OCI-LY1 (cell line): ENCODE results near the gene XRRA1.
"Not testable (repeated sequence)": the region's sequence is repeated elsewhere in the genome, so short reads cannot be mapped to it uniquely, and the experiment has no call there.

Experiments
- H2AFZ ChIP-seq: fragments of 200-600 bp; sonication (generic), shearing (Covaris generic); 2 replicates; pipeline ENCODE4 v1.6.0; 2014; ENCODE audit warnings: antibody characterized with exemption, mild to moderate bottlenecking, low read length
- H3F3A ChIP-seq: fragments of 200-600 bp; sonication (generic), shearing (Covaris generic); 2 replicates; pipeline ENCODE4 v1.6.0; 2014; ENCODE audit warnings: mild to moderate bottlenecking, antibody characterized with exemption, low read length, moderate library complexity; ENCODE audit not compliant: insufficient read depth
- H3K27ac ChIP-seq: fragments of 200-600 bp; sonication (generic); 2 replicates; pipeline ENCODE4 v1.5.1; 2014; ENCODE audit warnings: low read length, mixed run types, mild to moderate bottlenecking, low read depth; ENCODE audit not compliant: poor library complexity, severe bottlenecking
- H3K27me3 ChIP-seq: fragments of 200-600 bp; sonication (generic); 2 replicates; pipeline ENCODE4 v1.6.0; 2014; ENCODE audit warnings: antibody characterized with exemption, mild to moderate bottlenecking, low read length, moderate library complexity; ENCODE audit not compliant: insufficient read depth
- H3K36me3 ChIP-seq: fragments of 200-600 bp; sonication (generic); 2 replicates; pipeline ENCODE4 v1.6.1; 2014; ENCODE audit warnings: mild to moderate bottlenecking, antibody characterized with exemption, low read length, moderate library complexity, mixed read lengths; ENCODE audit not compliant: insufficient read depth
- H3K4me1 ChIP-seq: fragments of 200-600 bp; sonication (generic); 2 replicates; pipeline ENCODE4 v1.5.1; 2014; ENCODE audit warnings: mild to moderate bottlenecking, low read length, moderate library complexity; ENCODE audit not compliant: insufficient read depth, severe bottlenecking
- H3K4me2 ChIP-seq: fragments of 200-600 bp; sonication (generic), shearing (Covaris generic); 2 replicates; pipeline ENCODE4 v1.6.1; 2014; ENCODE audit warnings: low read length
- H3K4me3 ChIP-seq: fragments of 200-600 bp; sonication (generic); 2 replicates; pipeline ENCODE4 v1.5.1; 2014; ENCODE audit warnings: low read length, low read depth, mild to moderate bottlenecking, mixed read lengths; ENCODE audit not compliant: poor library complexity, severe bottlenecking
- H3K79me2 ChIP-seq: fragments of 200-600 bp; shearing (Covaris generic); 2 replicates; pipeline ENCODE4 v1.6.1; 2016; ENCODE audit warnings: mixed run types, low read length, mixed read lengths; ENCODE audit not compliant: insufficient read depth
- H3K9ac ChIP-seq: fragments of 200-600 bp; sonication (generic), shearing (Covaris generic); 2 replicates; pipeline ENCODE4 v1.6.1; 2014; ENCODE audit warnings: mild to moderate bottlenecking, low read length, mixed read lengths
- H3K9me2 ChIP-seq: fragments of 200-600 bp; sonication (generic), shearing (Covaris generic); 2 replicates; pipeline ENCODE4 v1.6.1; 2014; ENCODE audit warnings: low read depth, mild to moderate bottlenecking, low read length, mixed read lengths
- H3K9me3 ChIP-seq: fragments of 200-600 bp; shearing (Covaris generic); 2 replicates; pipeline ENCODE4 v1.6.1; 2014; ENCODE audit warnings: low read length, mixed read lengths
- H4K20me1 ChIP-seq: fragments of 200-600 bp; sonication (generic), shearing (Covaris generic); 2 replicates; pipeline ENCODE4 v1.6.0; 2016; ENCODE audit warnings: mild to moderate bottlenecking, low read length; ENCODE audit not compliant: insufficient read depth
- CTCF ChIP-seq: fragments of 200-600 bp; sonication (generic), shearing (Covaris generic); IDR thresholded peaks from 2 replicates; pipeline ENCODE4 v1.5.1; 2017; ENCODE audit warnings: mild to moderate bottlenecking, antibody characterized with exemption, low read length, moderate library complexity, mixed read lengths
- EZH2 ChIP-seq: fragments of 200-600 bp; sonication (generic), shearing (Covaris generic); IDR thresholded peaks from 2 replicates; pipeline ENCODE4 v1.8.0; 2017; ENCODE audit warnings: borderline replicate concordance, mixed run types, mild to moderate bottlenecking, antibody characterized with exemption, low read length, moderate library complexity, mixed read lengths

XRRA1 gene

DNA sequence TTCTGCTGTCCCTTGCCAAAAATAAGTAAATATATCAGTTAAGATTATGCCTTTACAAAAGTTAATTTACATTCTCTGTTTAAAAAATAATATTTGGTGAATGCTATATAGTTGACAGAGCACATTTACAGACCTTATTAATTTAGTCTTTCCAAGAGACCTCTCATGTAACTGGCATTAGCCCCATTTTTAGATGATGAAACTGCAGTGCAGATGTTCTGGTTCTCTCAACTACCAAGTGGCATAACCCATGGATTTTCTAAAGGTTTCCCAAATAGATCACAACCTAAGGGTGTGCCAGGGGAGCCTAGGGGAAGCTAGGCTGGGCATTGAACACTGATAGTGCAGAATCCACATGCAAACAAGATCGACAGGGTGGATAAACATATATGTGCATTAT lies 111.7 kb downstream of the XRRA1 start:
- H3K9me3 ChIP-seq: no peaks in the 10 kb centered on the region
- H2AFZ ChIP-seq: no peak overlapping the region
- no peak overlapping the region for H3K27ac ChIP-seq
- H4K20me1 ChIP-seq: no peaks in the 10 kb centered on the region
- peaks cover 86% of the 10 kb centered on the region for H3K36me3 ChIP-seq
- H3K79me2 ChIP-seq: no peaks in the 10 kb centered on the region
- TF ChIP-seq CTCF: no peak
- TF ChIP-seq EZH2: no peak
- H3K27me3 ChIP-seq: no peaks in the 10 kb centered on the region
- H3K4me1 ChIP-seq: no peaks in the 10 kb centered on the region
- no peak overlapping the region for H3K9ac ChIP-seq
- no peaks in the 10 kb centered on the region for H3F3A ChIP-seq
- H3K4me3 ChIP-seq: no peak overlapping the region
- no peaks in the 10 kb centered on the region for H3K9me2 ChIP-seq
- H3K4me2 ChIP-seq: no peak overlapping the region

GRCh38 chr11:74826901-74827300 lies 122.0 kb downstream of the XRRA1 start:
- Histone ChIP-seq H3K4me2 (no peak overlapping the region), H2AFZ (no peak overlapping the region), H3K9ac (no peak overlapping the region), H3K36me3 (peaks cover 82% of the 10 kb centered on the region), H4K20me1 (no peaks in the 10 kb centered on the region), H3K9me3 (peaks cover 26% of the 10 kb centered on the region), H3F3A (no peaks in the 10 kb centered on the region), H3K27ac (no peak overlapping the region), H3K27me3 (no peaks in the 10 kb centered on the region), H3K9me2 (no peaks in the 10 kb centered on the region), H3K4me3 (no peak overlapping the region), H3K4me1 (no peaks in the 10 kb centered on the region), H3K79me2 (no peaks in the 10 kb centered on the region)
- no peak for TF ChIP-seq CTCF
- no peak for TF ChIP-seq EZH2

DNA sequence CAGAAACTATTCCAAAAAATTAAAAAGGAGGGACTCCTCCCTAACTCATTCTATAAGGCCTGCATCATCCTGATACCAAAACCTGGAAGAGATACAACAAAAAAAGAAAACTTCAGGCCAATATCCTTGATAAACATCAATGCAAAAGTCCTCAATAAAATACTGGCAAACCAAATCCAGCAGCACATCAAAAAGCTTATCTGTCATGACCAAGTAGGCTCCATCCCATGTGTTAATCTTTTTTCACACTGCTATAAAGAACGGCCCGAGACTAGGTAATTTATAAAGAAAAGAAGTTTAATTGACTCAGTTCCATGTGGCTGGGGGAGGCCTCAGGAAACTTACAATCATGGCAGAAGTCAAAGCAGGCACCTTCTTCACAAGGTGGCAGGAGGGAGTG lies 123.3 kb downstream of the XRRA1 start:
- H3K4me3 ChIP-seq, H2AFZ ChIP-seq, H3K9me2 ChIP-seq, H3K9ac ChIP-seq, H3K27me3 ChIP-seq, H4K20me1 ChIP-seq, H3K79me2 ChIP-seq, H3K4me2 ChIP-seq, H3K4me1 ChIP-seq, H3K27ac ChIP-seq, H3F3A ChIP-seq: not testable (repeated sequence)
- Histone ChIP-seq H3K36me3 (peaks cover 83% of the 10 kb centered on the region), H3K9me3 (peaks cover 26% of the 10 kb centered on the region)

- TF ChIP-seq EZH2 (no peak), CTCF (no peak)
- peaks cover 26% of the 10 kb centered on the region for H3K9me3 ChIP-seq
These were observed 124.5 kb downstream of the XRRA1 start for GRCh38 chr11:74824285-74824982.

More at GRCh38 chr11:74824285-74824982, 124.5 kb downstream of the XRRA1 start:
- no peaks in the 10 kb centered on the region for H3K27me3 ChIP-seq
- no peak overlapping the region for H3K4me3 ChIP-seq
- peaks cover 91% of the 10 kb centered on the region for H3K36me3 ChIP-seq
- H4K20me1 ChIP-seq: no peaks in the 10 kb centered on the region
- no peaks in the 10 kb centered on the region for H3K9me2 ChIP-seq
- no peaks in the 10 kb centered on the region for H3K4me1 ChIP-seq
- H3K27ac ChIP-seq: no peak overlapping the region
- H3K9ac ChIP-seq: no peak overlapping the region
- H3F3A ChIP-seq: no peaks in the 10 kb centered on the region
- no peak overlapping the region for H2AFZ ChIP-seq
- no peak overlapping the region for H3K4me2 ChIP-seq
- H3K79me2 ChIP-seq: no peaks in the 10 kb centered on the region
